HS-5 (cell line): Measurements from ENCODE around the gene AXIN1.
"Not testable (repeated sequence)": the region's sequence is repeated elsewhere in the genome, so short reads cannot be mapped to it uniquely, and the experiment has no call there.

Source experiments
- DNase-seq: peaks from one replicate; pipeline ENCODE4 v3.0.0-alpha.2; 2012; ENCODE audit warnings: low read depth

AXIN1 gene

GRCh38 chr16:381012-381788 is 28.7 kb upstream of the AXIN1 start:
- DNase-seq: no peak

GRCh38 chr16:380762-381011 is 28.2 kb upstream of the AXIN1 start:
- no peak for DNase-seq

DNA sequence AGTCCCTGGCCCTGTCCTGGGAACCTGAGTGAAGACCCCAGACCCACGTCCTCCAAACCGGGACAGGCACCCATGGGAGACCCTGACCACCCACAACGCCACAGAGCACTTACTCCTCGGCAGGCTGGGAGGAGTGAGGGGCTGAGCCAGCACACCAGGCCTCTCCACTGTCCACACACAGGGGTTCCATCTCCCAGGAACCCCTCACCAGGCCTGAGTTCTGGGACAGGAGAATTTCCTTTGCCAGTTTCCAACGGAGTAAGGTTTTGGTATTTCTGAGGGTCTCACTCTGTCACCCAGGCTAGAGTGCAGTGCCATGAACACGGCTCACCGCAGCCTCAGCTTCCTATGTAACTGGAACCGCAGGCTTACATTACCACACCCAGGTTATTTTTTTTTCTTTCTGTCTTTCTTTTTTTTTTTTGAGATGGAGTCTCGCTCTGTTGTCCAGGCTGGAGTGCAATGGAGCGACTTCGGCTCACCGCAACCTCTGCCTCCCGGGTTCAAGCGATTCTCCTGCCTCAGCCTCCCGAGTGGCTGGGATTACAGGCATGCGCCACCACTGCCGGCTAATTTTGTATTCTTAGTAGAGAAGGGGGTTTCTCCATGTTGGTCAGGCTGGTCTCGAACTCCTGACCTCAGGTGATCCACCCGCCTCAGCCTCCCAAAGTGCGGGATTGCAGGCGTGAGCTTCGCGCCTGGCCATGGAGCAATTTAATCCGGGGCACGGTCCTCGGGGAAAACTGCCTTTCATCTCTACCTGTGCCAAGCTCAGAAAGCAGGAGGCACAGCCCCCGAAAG is 27.6 kb upstream of the AXIN1 start:
- DNase-seq: no peak

GRCh38 chr16:379183-379960 is 26.8 kb upstream of the AXIN1 start:
- DNase-seq: no peak

DNA sequence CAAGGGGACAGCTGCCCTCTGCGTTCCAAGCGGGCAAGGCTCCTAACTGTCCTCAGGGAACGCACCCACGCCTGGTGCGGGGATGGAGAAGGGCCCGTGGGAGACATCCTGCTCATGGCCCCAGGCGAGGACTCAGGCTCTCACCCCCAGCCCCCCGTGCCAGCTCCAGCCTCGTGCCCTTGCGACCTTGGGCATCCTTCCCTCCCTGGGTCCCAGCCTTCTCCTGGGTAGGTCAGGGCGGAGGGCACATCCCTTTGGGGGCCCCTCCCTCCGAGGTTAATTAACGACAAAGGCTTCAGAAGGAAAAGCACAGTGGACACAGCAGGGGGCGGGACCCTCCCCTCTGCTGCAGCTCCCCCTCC is 26.3 kb upstream of the AXIN1 start:
- DNase-seq: no peak

- not testable (repeated sequence) for DNase-seq
Observed at GRCh38 chr16:378113-378820, 25.7 kb upstream of the AXIN1 start.

- DNase-seq: no peak
Observed at GRCh38 chr16:377419-377951, 25.0 kb upstream of the AXIN1 start.

DNA sequence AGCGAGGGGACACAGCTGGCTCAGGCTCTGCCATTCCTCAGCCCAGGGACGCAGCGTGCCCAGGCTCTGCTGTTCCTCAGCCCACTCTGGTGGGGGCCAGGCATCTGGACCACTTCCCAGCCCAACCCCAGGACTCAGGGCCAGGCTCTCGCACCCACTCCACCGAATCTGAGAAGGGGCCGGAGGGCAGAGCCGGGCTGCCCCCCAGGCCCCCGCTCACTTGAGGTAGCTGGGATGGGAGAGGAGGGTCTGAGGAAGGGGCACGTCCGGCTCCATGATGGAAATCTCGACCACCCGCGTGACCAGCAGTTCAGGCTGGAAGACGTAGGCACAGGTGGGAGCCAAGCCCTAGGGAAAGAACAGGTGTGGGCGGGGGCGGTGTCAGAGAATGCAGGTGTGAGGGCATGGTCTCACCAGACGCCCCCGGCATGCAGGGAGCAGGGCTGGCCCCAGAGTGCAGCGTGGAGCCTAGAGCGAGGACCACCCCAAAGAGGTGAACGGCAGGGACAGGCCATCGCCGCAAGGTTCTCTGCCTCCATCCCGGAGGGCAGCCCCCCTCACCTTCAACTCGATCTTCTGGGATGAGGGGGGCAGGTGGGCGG is 24.4 kb upstream of the AXIN1 start:
- DNase-seq: no peak

GRCh38 chr16:375927-376816 is 23.6 kb upstream of the AXIN1 start:
- no peak for DNase-seq

DNA sequence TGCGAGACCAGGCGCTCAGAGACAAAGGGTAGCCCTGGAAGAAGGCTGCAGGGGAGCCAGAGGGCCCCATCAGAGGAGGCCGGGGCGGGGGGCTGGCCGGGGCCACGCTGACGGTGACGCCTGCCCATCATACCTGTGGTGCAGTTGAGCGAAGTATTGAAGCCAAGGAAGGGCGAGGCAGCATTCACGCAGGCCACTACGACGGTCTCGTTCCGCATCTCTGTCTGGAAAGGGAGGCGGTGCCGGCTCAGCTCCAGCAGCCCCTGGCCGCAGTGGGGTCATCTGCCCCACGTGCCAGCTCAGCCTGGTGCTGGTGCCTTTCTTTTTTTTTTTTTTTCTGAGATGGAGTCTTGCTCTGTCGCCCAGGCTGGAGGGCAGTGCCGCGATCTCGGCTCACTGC is 22.7 kb upstream of the AXIN1 start:
- no peak for DNase-seq

- DNase-seq: no peak
Observed at GRCh38 chr16:374616-374926, 22.0 kb upstream of the AXIN1 start.

DNA sequence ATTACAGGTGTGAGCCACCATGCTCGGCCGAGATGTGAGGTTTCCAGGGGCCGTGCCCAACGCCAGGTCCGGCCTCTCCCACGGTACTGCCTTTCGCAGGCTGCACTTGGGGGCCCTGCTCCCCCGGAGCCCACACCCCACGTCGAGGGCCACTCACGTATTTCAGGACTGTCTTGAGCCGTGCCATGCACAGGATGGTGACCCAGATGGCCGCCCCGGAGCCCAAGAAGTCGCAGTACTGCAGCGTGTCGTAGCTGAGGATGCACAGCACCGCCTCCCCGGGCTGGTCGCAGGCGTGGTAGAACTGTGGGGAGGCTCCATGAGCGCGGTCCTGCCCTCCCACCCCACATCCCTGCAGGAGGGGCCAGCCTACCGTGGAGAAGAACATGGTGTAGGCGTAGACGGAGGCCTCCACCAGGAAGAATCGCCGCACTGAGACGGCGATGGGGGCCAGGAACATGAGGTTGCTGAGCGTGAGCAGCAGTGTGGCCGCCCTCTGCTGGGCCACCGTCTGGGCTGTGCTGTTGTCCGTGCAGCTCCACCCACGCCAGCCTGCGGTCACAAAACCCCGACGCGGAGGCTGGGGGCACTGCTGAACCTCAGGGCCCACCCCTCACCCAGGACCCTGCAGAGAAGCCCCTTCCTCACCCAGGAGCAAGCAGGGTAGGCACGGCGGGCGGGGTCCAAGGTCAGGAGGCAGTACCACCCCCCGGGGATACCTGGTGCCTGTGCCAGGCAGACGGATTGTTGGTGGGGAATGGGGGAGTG is 21.5 kb upstream of the AXIN1 start:
- DNase-seq: no peak

GRCh38 chr16:373020-373598 is 20.6 kb upstream of the AXIN1 start:
- no peak for DNase-seq

DNA sequence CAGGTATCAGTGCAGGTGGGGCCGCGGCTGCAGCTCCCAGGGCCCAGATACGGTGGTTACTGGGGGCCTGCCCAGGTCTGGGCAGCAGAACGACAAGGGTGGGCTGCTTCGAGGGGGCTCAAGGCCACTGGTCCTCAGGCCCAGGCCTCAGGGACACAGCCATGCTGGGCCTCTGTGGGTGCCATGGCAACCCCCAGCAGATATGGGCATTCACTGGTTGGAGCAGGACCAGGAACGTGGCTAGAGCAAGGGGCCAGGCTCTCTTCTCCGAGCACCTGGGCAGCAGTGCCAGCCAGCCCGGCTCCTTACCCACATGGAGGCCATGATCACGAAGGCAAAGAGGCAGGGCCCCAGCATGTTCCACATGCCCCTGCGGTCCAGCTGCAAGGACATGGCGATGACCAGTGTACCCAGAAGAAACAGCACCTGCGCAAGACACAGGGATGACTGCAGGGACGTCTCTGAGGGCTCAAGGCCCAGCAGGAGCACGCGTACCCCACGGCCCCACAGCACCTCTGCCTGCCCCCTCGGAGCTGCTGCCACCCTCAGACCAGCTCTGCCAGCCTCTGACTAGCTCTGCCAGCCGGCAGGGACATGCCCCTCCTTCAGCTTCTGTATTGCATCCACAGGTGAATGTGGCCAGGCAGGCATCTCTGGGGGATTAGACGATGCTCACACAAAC is 19.9 kb upstream of the AXIN1 start:
- DNase-seq: no peak

GRCh38 chr16:371515-372301 is 19.2 kb upstream of the AXIN1 start:
- no peak for DNase-seq

- DNase-seq: no peak
Observed at GRCh38 chr16:370979-371514, 18.5 kb upstream of the AXIN1 start.

- DNase-seq: peak; percentile 64
Observed at GRCh38 chr16:370443-370842, 17.9 kb upstream of the AXIN1 start, which contains the start of gene MRPL28. MRPL28 (minus strand) TSS chr16:370538; CDS start chr16:370218, 320 bp downstream.

DNA sequence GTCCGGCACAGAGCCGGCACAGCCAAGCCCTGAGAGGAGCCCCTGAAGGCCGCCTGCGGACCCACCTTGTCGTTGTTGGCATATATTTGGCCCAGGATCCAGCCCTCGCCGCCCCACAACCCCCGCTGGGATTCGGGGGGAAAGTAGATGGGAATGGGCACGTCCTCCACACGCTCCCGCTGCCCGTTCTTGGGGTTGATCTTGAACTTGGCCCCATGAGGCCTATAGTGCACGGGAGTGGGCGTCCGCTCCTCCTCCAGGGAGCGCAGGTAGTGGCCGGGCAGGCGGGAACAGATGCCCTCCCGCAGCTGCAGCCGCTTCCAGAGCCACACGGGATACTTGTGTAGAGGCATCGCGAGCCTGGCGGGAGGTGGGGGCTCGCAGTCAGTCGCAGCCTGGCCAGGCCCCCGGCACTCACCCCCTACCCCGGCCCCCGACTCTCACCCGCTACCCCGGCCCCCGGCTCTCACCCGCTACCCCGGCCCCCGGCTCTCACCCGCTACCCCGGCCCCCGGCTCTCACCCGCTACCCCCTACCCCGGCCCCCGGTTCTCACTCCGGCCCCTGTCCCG is 17.4 kb upstream of the AXIN1 start:
- DNase-seq: no peak
